ENCODE data around the gene PCDH8. TPM values are rescaled to one million over a fixed set of nuclear protein-coding genes. Genes with fewer than 3 reads are reported as not detected.

Gene PCDH8
- total RNA-seq, 1 experiment from 2014 or later, result 2.1 TPM

- Histone ChIP-seq H3K4ac (ENCODE audit: low read depth, low read length) (no peak overlapping the region), H3K4me1 (ENCODE audit: insufficient read depth, low read length) (peaks cover 3% of the 10 kb centered on the region; the same call in 1 of the 2 replicates), H3K79me1 (ENCODE audit: insufficient read depth, low read depth, low read length, poor library complexity, severe bottlenecking) (no peaks in the 10 kb centered on the region), H4K20me1 (ENCODE audit: control insufficient read depth, insufficient read depth, insufficient read length) (no peaks in the 10 kb centered on the region), H3K9ac (ENCODE audit: extremely low read depth, insufficient read length, low read length) (no peak overlapping the region), H2BK20ac (ENCODE audit: low read depth, low read length, poor library complexity, severe bottlenecking) (no peak overlapping the region), H3K27me3 (ENCODE audit: insufficient read depth, low read length) (peaks cover 14% of the 10 kb centered on the region; the same call in 1 of the 2 replicates), H4K8ac (replicated peaks; ENCODE audit: insufficient read length, low read depth, low read length) (no peak overlapping the region), H3K14ac (ENCODE audit: insufficient read depth, low read length) (no peak overlapping the region), H2AK5ac (ENCODE audit: insufficient read length, low read length) (no peak overlapping the region), H3K18ac (ENCODE audit: insufficient read length, low read depth, low read length) (no peak overlapping the region), H3K4me2 (ENCODE audit: insufficient read depth, insufficient read length, low read length) (no peak overlapping the region), H2BK5ac (ENCODE audit: insufficient read length, low read length) (no peak overlapping the region), H2BK120ac (ENCODE audit: low read depth, low read length, poor library complexity, severe bottlenecking) (no peak overlapping the region), H4K91ac (ENCODE audit: insufficient read length, low read depth, low read length) (no peak overlapping the region), H3K23me2 (ENCODE audit: insufficient read length, low read depth, low read length, poor library complexity, severe bottlenecking) (no peaks in the 10 kb centered on the region), H3T11ph (ENCODE audit: low read length) (no peak overlapping the region), H2BK12ac (ENCODE audit: insufficient read length, low read depth, low read length) (no peak overlapping the region), H3K23ac (ENCODE audit: insufficient read length, low read depth, low read length) (no peak overlapping the region), H3K9me3 (ENCODE audit: control insufficient read depth, low read depth, low read length) (no peaks in the 10 kb centered on the region), H2BK15ac (ENCODE audit: low read depth, low read length) (no peak overlapping the region), H3K79me2 (ENCODE audit: insufficient read depth, low read length) (no peaks in the 10 kb centered on the region), H3K56ac (ENCODE audit: insufficient read length, low read depth, low read length) (no peak overlapping the region), H4K5ac (ENCODE audit: insufficient read length, low read depth, low read length) (no peak overlapping the region), H3K27ac (ENCODE audit: insufficient read length, low read depth, low read length) (no peak overlapping the region), H2AFZ (ENCODE audit: low read length) (no peak overlapping the region)
- Mint-ChIP-seq H3K36me3 (ENCODE audit: insufficient read depth in 1 of 3, low read depth in 3 of 3) (peaks cover 3 to 13% (median 9%) of the 10 kb centered on the region in 3 experiments; a peak in 6 of 7 replicates), H3K27ac (no peak overlapping the region), H3K27me3 (ENCODE audit: low read depth) (peaks cover 57% of the 10 kb centered on the region), H3K4me1 (peaks cover 20 to 29% of the 10 kb centered on the region in 2 experiments), H3K4me3 (no peak overlapping the region), H3K9me3 (peaks cover 2 to 5% of the 10 kb centered on the region in 2 experiments; a peak in 3 of 5 replicates)
- WGBS (ENCODE audit: extremely low coverage, insufficient read length, low lambda C conversion rate), result no CpG with 5 or more reads among the region's 10 CpGs
- TF ChIP-seq CTCF (conservative IDR thresholded peaks at IDR 0.05), result no peak
- no peak for DNase-seq
Measured at GRCh38 chr13:52842441-52842840, 6.0 kb downstream of the PCDH8 start.
